Endometrial microvascular endothelial cells (primary cell): ENCODE measurements around the gene DOCK2. TPM values are rescaled to one million over a fixed set of nuclear protein-coding genes. Genes with fewer than 3 reads are reported as not detected.
"Not testable (repeated sequence)": the region's sequence is repeated elsewhere in the genome, so short reads cannot be mapped to it uniquely, and the experiment has no call there.

ENCODE experiments used
- in situ Hi-C: cut with HindIII; loops from 2 replicates; pipeline ENCODE4 v1.10.0; 2017; ENCODE audit warnings: low sequenced_read_pairs, low pct_unique_long_range_greater_than_20kb; ENCODE audit errors: inconsistent ontology term
- total RNA-seq: library from RNA; depleted of rRNA; stranded (reverse); fragments of >200 nt; gene quantifications from one replicate; pipeline ENCODE4 v1.2.3, GENCODE V29; 2015; ENCODE audit errors: inconsistent ontology term

The DOCK2 gene
- total RNA-seq, 1 donor from 2014 or later = not detected

GRCh38 chr5:169938439-169938838 is 301.4 kb downstream of the DOCK2 start:
- in situ Hi-C loops = no loop called here

GRCh38 chr5:169939731-169940130 is 302.7 kb downstream of the DOCK2 start:
- in situ Hi-C loops = no loop called here

GRCh38 chr5:169941542-169941941 is 304.5 kb downstream of the DOCK2 start:
- in situ Hi-C loops = no loop called here

- in situ Hi-C loops = no loop called here
These were observed 305.1 kb downstream of the DOCK2 start for GRCh38 chr5:169942181-169942580.

GRCh38 chr5:169943026-169943425 is 306.0 kb downstream of the DOCK2 start:
- in situ Hi-C loops = no loop called here

- in situ Hi-C loops = no loop called here
These were observed 307.0 kb downstream of the DOCK2 start for GRCh38 chr5:169944115-169944514.

- in situ Hi-C loops = no loop called here
These were observed 308.0 kb downstream of the DOCK2 start for GRCh38 chr5:169944922-169945680.

GRCh38 chr5:169945831-169946261 is 308.8 kb downstream of the DOCK2 start:
- in situ Hi-C loops = no loop called here

- in situ Hi-C loops = no loop called here
These were observed 309.7 kb downstream of the DOCK2 start for GRCh38 chr5:169946743-169947295.

- in situ Hi-C loops = no loop called here
These were observed 313.3 kb downstream of the DOCK2 start for GRCh38 chr5:169950333-169950732.

- in situ Hi-C loops = not testable (repeated sequence)
These were observed 316.1 kb downstream of the DOCK2 start for GRCh38 chr5:169953196-169953595.

GRCh38 chr5:169954786-169955185 is 317.7 kb downstream of the DOCK2 start:
- in situ Hi-C loops = no loop called here

- in situ Hi-C loops = no loop called here
These were observed 319.1 kb downstream of the DOCK2 start for GRCh38 chr5:169956126-169956525.

- in situ Hi-C loops = no loop called here
These were observed 319.7 kb downstream of the DOCK2 start for GRCh38 chr5:169956756-169957155.

GRCh38 chr5:169958278-169958677 is 321.2 kb downstream of the DOCK2 start:
- in situ Hi-C loops = no loop called here

GRCh38 chr5:169960659-169961058 is 323.6 kb downstream of the DOCK2 start:
- in situ Hi-C loops = no loop called here

- in situ Hi-C loops = no loop called here
These were observed 327.2 kb downstream of the DOCK2 start for GRCh38 chr5:169964246-169964645.

GRCh38 chr5:169970339-169970738 is 333.3 kb downstream of the DOCK2 start:
- in situ Hi-C loops = no loop called here

GRCh38 chr5:169970911-169971765 is 334.1 kb downstream of the DOCK2 start:
- in situ Hi-C loops = no loop called here

- in situ Hi-C loops = no loop called here
These were observed 334.7 kb downstream of the DOCK2 start for GRCh38 chr5:169971780-169972179.
